Smooth muscle cell of trachea (primary cell): ENCODE data around the gene FN3K. TPM values are rescaled to one million over a fixed set of nuclear protein-coding genes. Genes with fewer than 3 reads are reported as not detected.

Experiments
- total RNA-seq: library from RNA; depleted of rRNA; stranded (reverse); fragments of >200 nt; gene quantifications from 2 replicates; pipeline ENCODE4 v1.2.1, GENCODE V29; 2014

The FN3K gene
- total RNA-seq: 4.8 and 6.9 TPM in 2 replicates

GRCh38 chr17:82734987-82735866, at the start of gene FN3K:
TSS of gene FN3K (plus strand) at chr17:82735615. CDS start at chr17:82735637, 22 bp downstream.

GRCh38 chr17:82698065-82698973, 37.1 kb upstream of the FN3K start, which contains the start of gene RAB40B:
TSS of gene RAB40B (minus strand) at chr17:82698698. CDS start at chr17:82698596, 102 bp downstream.

GRCh38 chr17:82716203-82717010, 19.0 kb upstream of the FN3K start, which contains the start of gene FN3KRP:
TSS of gene FN3KRP (plus strand) at chr17:82716706. CDS start at chr17:82716756, 50 bp downstream.

GRCh38 chr17:82751571-82752370, 16.4 kb downstream of the FN3K start, which contains the start of gene TBCD:
TSS of gene TBCD (plus strand) at chr17:82752065. CDS start at chr17:82752194, 129 bp downstream.

Other genes with a start within 250 kb of the FN3K start
- 24.4 and 46.1 TPM in 2 replicates for gene FOXK2, start 215.9 kb upstream of the FN3K start, total RNA-seq
- gene WDR45B, start 87.2 kb upstream of the FN3K start, total RNA-seq: 51.3 and 58.1 TPM in 2 replicates
- 5.8 and 20.0 TPM in 2 replicates for gene RAB40B, start 36.9 kb upstream of the FN3K start, total RNA-seq
- gene FN3KRP, start 18.9 kb upstream of the FN3K start, total RNA-seq: 14.4 and 27.8 TPM in 2 replicates
- 45.5 and 65.6 TPM in 2 replicates for gene TBCD, start 16.4 kb downstream of the FN3K start, total RNA-seq
- under 0.01 TPM in 1 of 2 replicates, not detected in the other for gene ZNF750, start 104.4 kb downstream of the FN3K start, total RNA-seq